GM19463 (cell line): Measurements from ENCODE around the gene MRPL46.

ENCODE experiments used
- ATAC-seq: cut with Tn5 transposase; IDR thresholded peaks from one replicate; pipeline ENCODE4 v1.9.1; 2021; ENCODE audit warnings: mild to moderate bottlenecking, moderate library complexity; ENCODE audit not compliant: unreplicated experiment

The MRPL46 gene

DNA sequence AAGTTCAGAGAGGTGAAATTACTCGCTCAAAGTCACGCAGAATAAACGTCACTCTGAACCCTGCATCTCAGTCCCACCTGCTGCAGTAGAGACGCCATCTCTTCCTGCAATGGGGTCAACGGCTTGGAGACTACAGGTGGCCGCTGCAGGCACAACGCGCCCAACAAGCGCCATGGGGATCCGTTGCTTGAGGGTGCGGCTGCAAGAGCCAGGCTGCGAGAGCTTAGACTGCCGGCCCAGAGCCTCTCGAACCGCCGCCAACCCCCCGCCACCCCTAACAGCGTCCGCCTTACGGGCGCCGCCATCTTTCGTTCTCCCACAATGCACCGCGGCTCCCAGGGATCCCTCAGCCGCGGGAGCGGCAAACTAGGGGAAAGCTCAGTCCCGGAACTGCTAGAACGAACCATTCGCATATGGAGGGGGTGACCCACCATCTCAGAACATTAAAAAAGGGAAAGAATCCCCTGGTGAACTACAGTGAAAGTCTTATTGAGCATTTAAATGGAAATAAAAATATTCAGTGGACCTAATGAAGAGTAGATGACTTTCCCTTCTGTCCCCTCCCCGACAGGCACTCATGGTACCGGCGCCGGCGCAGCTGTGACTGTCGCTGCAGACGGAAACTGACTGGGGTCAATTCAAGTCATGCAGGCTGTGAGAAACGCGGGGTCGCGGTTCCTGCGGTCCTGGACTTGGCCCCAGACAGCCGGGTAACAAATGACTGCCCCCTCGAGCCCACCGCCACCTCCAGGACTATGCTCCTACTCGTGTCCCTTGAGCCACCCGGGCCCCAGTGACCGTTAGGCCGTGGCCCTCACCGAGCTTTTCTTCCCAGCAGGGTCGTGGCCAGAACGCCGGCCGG lies at the start of gene MRPL46, which contains the start of gene MRPS11:
Gene MRPL46, minus strand, starts transcription at position 316 of the 862 bp plus-strand sequence. Its CDS starts 11 bp downstream, at position 305.
Gene MRPS11, plus strand, starts transcription at position 636 of the 862 bp plus-strand sequence. Its CDS starts 10 bp downstream, at position 646.
- ATAC-seq, result peak; percentile 89

DNA sequence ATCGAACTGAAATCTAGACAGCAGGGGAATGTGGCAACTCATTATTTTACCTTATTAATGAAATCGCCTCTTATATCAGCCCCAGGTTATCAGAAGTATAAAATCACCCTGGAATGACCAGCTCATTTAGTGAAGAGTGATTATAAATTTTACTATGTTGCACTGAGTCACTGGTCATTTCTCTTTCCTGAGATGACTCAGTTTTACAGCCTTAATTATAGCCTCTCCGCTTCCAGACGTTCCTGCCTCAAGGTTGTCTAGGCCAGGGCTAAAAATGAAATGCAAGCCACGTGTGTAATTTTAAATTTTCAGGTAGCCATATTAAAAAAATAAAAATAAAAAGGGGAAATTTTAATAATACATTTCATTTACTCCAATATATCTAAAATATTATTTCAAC lies 46.0 kb upstream of the MRPL46 start:
- ATAC-seq, result no peak

DNA sequence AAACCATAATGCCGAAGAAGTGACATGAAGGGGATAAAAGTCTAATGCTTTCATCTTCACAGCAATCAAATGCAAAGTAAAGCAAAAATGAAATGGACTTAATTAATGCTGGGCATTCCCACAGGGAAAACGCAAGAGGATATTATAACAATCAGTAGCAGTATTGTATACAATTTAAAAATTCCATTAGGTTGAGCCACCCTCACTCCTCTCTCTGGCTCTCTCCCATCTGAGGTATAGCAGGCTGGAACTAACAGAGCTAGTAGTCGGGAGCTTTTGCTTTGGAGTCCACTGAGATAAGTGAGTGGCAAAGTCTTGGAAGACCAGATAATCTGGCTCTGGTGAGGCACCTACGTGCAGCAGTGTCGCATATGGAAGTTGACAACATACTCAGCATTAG lies 45.4 kb upstream of the MRPL46 start:
- no peak for ATAC-seq

DNA sequence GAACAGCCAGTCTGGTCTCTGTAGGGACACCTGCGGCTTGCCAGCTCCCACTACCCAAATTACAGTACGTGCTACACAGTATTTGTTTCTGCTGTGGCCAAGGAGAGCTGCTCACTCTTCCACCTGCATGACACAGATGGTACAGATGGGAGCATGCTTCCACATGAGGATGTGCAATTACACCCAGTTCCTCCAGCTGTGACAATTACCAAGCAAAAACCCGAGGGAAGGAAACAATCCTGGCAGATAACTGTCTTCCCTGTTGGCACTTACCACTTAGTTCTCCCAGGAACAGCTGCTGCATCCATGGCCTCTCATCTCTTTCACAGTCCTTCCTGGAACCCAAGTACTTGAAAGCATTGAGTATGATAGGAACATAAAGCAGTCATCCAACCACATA lies 44.9 kb upstream of the MRPL46 start:
- ATAC-seq, result no peak

DNA sequence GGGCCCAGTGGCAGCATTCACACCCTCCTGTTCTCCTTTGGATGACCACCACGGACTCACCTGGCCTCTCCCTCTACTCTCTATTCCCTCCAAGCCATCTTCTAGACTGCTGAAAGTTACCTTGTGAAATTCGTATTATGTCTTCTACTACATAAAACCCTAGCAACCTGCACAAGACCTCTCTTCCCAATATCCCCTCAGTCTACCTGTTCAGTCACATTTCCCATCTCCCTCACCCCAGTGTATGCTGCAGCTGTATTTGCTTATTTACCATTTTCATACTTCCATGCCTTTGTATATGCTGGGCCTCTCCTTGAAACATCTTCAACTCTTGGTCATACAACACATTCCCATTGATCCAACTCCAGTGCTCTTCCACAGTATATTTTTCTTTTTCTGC lies 44.0 kb upstream of the MRPL46 start:
- ATAC-seq, result no peak

DNA sequence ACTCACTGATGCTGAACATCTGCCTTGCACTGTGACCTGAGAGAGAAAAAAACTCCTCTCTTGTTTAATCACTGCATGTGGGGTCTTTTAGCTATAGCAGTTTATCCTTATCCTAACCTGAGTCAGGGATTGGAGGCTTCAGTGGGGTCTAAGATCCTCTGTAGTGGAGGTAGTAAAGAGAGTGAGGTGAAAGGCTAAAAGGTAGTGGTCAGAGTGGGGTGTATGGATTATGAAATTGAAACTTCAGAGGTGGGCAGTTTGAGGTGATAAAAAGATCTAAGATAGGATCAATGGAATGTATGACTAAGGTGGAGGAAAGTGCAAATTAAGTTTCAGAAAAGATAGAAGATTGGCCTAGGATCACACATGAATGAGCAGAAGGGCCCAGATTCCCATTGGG lies 42.8 kb upstream of the MRPL46 start:
- ATAC-seq, result no peak

DNA sequence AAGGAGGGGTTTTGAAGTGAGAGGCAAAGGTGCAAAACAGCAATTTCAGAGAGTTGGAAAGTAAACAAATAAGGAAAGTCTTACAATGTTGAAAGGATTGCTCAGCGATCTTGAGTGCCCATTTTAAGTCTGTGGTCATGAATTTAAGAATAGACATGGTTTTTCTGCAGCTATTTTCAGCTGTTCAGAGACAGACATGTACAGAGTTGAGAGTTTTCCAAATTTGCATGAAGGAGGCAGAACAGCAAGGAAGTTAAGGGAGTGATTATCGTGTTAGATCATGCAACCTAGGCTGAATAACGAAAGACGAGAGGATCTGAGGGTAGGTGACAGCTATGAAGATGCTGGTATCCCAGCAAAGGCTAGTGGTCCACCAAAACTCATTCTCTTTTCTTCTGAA lies 42.1 kb upstream of the MRPL46 start:
- no peak for ATAC-seq

DNA sequence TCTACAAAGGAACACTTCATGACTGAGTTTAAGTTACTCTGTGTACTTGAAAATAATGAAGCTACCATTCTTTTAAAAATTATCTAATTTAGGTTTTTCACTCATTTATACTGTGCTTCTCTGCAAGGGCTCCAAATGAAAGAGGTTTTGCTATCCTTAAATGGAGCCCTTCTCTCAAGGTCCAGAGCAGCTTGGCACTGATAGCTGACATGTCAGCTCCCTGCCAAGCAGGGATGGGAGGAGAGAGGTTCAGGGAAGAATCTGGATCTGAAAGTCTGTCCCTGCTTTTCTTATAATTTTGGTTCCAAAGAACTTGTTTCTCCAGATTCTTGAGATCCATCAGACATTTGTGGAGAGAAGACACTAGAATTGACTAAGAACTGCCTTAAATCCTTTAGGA lies 39.4 kb upstream of the MRPL46 start:
- no peak for ATAC-seq

DNA sequence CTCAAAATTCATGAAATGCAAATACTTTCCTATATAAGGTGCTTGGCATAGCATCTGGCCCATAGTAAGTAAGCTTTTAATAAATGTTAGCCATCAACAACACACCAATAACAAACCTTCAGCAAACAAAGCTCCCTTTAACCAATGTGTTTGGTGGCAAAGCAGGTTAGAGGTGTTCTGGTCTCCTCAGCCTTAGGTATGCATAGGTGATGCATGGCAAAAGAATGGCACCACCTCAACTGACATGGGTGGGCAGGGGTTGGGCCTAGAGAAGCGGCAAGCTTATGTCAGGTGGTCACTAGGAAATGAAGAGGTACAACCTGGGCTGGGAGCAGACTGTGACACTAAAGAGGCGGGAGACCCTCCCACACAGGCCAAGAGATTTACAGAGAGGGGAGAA lies 38.5 kb upstream of the MRPL46 start:
- no peak for ATAC-seq

DNA sequence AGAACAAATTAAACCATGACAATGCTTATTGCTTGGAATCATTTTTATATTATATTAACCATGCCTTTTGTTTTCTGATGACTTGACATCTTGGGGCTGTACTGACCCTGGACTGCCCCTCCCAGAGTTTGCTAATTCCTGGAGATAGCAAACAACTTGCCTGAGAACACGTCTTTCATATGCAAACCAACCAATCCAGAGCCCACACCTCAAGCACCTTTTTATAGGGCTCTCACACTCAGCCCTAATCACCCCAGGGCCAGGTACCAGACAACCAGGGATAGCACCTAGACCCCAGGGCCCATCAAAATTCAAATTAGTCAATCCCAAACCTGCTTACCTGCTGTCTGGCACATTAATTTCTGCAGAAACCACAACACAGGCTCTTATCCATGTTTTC lies 37.3 kb upstream of the MRPL46 start:
- ATAC-seq, result no peak

DNA sequence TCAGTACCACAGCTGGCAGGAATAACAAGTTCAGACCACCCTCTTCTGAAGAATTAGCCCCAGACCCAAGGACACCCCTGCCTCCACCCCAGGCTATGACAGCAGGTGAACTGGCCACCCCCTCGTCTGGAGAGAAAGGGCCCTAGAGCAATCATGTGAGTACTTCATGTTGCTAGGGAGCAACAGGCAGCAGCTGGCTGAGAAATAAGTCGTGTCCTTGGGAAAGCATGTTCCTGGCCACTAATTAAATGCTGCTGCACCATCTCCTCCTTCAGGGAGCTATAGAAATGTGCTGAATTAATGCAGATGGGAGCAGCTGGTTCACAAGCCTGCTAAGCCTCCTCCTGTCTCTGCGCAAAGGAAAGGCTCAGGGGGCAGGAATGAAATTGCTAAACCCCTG lies 31.8 kb upstream of the MRPL46 start:
- ATAC-seq, result no peak

DNA sequence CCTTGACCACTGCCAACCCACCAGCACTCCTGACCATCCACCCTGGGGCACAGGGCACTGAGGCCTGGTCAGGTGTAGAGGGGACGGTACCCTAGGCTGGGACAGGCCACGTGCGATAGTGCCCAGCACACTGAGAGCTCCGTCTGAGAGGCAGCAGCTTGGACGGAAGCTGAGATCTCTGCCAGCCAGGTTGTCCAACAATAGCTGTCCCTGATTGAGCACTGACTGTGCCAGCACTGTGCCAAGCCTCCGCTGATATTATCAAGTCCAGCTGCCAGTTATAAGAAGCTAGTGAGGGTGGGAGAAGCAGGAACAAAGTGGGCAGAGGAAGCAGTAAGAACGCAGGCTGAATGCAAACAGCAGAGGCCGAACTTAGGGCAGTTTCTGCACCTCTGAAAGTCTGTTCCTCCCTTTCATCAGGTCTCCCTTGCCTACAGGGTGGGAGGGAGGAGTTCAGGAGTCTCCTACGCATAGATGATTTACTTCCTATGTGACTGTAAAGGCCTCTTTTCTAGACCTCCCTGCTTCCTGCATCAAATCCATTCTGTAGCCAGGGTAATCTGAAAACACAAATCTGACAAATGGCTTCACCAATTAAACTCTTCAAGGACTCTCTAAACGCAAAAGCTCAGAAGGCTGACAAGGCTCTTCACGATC lies 30.0 kb upstream of the MRPL46 start:
- no peak for ATAC-seq

DNA sequence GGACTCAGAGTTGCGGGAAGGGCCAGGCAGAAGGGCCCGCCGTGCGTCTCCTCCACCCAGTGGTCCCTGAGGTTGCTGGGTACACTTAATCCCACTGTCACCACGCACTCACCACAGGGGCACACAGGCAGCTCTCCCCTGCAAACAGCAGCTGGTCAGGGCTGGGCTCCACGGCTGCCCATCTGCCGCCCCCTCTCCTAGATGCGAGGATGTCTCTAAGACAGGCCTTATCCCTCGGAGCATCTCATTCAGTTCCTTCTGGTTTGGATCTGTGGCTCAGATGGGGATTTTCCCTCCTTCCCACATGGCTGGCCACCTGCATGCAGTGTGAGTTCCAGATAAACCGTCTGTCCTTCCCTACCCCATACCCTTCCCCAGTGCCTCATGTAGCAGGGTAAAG lies 26.7 kb upstream of the MRPL46 start:
- no peak for ATAC-seq

DNA sequence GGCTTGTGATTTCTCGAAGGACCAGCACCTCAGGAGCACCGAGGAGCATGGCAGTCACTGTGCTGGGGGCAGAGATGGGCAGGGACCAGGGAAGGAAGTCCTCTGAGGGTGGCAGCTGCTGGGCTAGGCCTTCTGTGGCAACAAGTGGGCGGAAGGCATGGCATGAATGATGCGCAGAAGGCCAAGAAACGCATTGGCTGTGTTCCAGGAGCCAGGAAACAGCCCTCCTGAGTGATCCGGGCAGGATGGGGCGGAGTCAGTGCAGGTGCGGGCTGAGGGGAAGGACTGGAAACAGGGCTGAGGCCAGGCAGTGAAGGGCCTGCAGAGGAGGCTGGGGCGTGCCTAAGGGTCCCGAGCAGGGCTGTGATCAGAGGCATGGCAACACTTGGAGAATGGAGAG lies 24.0 kb upstream of the MRPL46 start:
- no peak for ATAC-seq

DNA sequence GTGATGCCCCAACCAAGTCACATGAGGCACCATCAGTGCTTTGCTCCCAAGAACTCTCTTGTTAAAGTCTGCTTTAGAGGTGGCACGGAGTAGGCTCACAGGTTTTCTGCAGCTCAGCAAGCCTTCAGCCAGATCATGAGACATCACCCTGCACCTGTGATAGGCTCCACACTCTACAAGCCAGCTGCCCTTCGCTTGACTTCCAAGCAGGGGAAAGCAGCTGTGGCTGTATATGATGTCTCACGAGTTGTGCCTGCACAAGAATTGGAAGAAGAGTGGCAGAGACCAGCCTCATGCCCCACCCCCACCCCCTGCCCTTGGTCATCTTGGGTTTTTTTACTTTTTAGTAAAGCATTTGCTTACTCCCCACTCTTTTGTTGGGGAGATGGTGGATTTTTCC lies 22.8 kb upstream of the MRPL46 start:
- no peak for ATAC-seq

DNA sequence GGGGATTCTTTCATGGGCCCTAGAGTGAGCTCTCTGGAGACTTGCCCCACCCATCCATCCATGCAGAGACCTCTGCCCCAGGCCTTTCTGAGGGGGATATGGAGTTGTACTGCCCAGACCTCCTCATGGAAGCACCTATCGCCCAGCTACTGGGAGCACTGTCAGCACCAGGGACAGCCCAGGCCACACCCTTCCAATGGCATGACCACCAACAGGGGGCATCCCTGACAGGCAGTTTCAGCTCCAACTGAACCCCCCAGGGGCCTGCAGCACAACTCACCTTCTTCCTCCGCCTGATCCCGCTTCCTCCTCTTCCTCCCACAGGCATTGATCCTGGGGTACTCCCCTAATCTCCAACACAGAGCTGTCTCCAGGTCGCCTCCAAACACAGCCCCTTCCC lies 22.1 kb upstream of the MRPL46 start:
- no peak for ATAC-seq

DNA sequence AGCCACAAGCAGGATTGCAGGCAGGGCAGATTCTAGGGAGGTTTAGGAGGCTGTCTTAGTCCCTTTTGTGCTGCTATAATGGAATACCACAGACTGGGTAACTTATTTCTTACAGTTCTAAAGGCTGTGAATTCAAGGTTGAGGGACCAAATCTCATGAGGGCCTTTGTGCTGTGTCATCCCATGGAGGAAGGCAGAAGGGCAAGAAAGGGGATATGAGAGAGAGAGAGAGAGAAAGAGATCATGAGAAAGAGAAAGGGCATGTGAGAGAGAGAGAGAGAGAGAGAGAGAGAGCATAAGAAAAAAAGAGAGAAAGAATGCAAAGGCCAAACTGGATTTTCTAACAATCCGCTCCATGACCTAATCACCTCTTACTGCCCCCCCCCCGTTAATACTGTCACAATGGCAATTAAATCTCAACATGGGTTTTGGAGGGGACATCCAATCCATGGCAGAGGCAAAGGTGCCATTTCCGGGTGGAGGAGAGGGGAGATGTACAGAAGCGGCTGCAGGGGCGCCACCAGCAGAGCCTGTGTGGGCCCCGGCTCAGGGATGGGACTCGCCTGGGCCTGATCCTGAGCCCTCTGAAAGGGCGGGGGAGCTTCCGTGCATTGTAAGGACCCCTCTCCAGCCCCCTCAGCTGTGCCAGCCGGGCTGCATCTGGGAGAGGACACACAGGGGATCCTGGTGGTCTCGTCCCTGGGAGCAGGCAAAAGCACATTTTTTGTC lies 20.8 kb upstream of the MRPL46 start:
- no peak for ATAC-seq

DNA sequence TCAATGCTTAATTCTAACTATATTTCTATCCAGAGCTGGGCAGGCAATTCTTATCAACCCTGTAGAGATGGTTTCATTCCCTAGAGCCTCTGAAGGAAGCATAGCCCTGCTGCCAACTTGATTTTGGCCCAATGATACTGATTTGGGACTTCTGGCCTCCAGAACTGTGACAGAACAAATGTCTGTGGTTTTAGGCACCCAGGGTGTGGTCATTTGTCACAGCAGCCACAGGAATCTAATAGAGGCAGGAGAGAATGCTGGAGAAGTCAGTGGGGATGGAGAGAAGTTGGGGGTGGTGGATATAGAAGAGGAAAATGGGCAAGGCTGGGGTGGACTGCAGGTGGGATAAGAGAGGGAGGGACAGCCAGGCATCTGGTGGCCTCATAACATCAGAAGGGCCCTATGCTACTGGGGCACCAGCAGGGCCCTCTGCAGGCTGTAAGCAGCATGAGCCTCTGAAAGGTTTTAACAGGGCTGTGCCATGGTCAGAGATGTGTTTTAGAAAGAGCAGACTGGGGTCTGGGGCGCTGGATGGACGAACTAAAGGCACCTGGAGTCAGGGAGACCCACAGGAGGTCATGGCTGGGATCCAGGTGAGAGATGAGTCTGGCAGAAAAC lies 20.1 kb upstream of the MRPL46 start:
- ATAC-seq, result no peak

DNA sequence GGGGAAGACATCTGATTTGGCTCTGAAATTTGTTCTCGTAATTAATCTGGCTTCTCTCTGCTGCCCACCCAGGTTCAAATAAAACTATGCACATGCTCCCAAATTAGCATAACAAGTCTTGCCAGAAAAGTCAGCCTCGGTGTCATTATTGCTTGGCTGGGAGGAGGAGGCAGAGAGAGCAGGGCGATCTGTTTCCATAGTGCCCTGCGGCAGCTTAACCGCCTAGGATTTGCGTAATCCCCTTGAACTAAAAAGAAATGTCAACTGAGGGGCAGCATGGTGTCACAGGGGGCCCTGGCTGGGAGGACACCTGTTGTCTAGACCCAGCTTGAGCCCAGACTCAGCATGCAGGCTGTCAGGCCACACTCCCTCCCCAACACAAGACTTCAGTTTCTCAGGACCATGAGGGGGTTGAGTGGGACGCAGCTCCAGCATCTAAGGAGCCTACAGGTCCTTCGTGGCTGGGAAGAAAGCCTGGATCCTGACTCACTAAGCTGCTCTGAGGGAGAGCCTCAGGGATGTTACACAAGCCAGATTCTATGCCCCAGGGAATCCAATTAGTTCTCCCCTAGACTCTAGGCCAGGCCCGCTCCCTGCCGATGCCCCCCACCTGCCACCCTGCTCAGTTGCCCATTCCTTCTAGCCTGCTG lies 17.6 kb upstream of the MRPL46 start:
- ATAC-seq, result no peak

DNA sequence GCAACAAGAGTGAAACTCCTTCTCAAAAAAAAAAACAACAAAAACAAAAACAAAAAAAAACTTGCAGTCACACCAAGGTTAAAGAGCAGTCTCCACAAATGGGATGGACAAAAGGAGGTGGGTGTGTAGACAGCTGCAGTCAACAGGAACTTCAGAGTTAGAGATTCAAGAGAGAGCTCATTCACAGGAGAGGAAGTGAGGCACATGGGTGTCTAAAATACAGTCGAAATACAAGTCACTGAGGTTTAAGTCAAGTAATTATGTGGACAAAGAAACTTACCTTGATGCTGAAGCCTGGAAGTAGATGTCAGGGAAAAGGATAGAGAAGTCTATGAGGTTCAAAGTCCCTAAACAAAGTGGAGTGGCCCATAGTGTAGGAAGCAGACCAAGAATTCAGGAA lies 15.1 kb upstream of the MRPL46 start:
- ATAC-seq, result no peak

DNA sequence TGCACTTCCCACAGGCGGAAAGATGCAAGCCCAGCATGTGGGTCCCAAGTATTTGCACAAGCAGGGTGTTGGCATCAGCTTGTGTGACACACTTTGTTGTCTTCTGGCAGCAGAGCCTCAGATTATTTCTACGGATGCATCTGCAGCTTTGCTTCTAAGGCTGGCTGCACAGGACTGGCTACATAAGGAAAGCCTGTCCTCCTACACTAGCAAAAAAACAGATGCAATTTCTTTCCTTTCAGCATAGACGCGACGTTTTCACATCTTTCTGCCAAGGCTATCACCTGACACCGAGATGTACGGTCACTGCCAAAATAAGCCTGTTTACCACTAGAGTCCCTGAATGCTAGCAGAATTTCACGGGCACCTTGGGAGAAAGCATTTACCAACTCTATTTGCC lies 13.8 kb upstream of the MRPL46 start:
- ATAC-seq, result no peak
